ENCODE results near the gene SLC6A3.
"Not testable (repeated sequence)": the region's sequence is repeated elsewhere in the genome, so short reads cannot be mapped to it uniquely, and the experiment has no call there.

SLC6A3 gene

DNA sequence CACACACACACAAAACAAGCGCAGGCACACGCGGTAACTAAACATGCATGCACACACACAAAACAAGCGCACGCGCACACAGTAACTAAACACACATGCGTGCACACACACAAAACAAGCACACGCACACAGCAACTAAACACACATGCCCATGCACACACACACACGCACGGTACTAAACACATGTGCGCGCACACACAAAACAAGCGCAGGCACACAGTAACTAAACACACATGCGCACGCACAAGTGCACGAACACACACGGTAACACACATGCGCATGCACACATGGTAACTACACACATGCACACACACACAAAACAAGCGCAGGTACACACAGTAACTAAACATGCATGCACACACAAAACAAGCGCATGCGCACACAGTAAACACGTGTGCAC lies 19.9 kb upstream of the SLC6A3 start:
- in situ Hi-C loops (cut with MboI; ENCODE audit: low sequenced_read_pairs), result no loop called here

DNA sequence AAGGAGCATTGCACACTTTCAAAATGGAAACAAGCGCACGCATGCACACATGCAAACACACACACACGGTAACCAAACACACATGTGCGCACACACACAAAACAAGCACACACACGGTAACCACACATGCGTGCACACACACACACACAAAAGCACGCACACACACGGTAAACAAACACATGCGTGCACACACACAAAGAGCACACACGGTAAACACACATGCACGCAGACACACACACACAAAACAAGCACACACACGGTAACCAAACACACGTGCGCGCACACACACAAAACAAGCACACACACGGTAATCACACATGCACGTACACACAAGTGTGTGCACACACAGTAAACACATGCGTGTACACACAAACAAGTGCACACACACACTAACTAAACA lies 19.3 kb upstream of the SLC6A3 start:
- in situ Hi-C loops (cut with MboI; ENCODE audit: low sequenced_read_pairs), result no loop called here

DNA sequence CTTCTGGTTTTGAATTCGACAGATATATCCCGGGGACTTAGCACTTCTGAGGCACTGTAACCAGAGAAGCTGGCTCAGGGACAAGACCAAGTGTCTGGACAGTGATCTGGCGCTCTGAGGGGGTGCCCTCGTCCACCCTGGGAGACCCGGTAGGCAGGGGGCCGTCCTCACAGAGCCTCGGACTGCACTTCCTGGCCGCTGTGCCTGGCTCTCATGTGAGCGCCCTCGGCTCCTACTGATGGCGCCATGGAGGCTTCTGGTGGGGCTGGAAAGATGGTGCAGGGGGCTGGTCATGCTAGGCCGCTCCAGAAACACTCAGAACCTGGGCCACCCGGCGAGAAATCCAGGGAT lies 18.8 kb upstream of the SLC6A3 start:
- in situ Hi-C loops (cut with MboI; ENCODE audit: low sequenced_read_pairs), result no loop called here

DNA sequence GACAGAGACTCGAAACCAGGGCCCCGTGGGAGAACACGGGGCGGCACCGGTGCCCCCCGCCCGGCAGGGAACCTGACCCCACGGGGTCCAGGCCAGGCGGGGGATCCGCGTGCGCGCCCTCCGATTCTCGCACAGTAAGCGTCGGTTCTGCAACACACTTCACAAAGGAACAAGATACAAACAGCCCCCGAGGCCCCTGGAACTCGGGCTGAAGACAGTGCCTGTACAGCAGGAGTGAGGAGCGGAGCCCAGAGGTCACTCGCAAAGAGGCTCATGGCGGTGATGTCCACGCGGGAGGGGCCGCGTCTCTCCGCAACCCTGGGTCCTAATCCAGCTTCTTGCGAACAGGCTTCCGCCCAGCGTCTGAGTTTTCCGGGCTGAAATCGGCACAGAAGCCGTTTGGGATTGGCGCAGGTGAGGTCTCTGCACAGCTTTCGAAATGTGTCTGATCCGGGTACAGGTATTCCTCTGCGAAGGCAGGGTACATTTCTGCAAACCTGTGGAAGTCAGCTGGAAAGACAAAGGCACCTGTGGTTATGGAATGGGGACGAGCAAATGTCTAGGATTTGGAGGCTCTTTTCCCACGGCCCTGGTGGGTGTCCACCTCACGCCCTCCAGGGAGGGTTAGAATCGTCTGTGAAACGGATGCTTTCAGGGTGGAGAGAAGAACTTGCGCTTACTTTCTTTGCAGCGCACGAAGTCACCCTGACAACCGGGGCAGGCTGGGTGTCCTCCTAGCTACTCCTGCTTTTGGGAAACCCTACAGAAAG lies 18.3 kb upstream of the SLC6A3 start:
- in situ Hi-C loops (cut with MboI; ENCODE audit: low sequenced_read_pairs), result no loop called here

DNA sequence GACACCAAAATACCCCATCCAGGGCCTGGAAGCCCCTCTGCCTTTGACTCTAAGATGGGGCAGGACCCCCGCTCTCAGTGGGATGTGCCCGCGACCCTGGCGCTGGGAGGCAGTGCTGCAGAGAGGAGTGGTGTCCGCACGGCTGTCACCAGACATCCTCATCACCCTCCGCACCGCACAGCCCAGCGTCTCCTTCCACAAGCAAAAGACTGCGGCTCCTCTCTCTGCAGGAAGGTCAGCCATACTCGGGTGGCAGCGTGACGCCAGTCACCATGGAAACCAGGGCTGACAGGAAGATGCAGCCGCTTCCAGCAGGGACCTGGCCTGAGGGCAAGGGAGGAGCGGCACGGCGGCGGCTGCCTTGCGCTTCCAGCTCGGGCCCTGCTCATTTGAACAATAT lies 17.1 kb upstream of the SLC6A3 start:
- in situ Hi-C loops (cut with MboI; ENCODE audit: low sequenced_read_pairs), result no loop called here

DNA sequence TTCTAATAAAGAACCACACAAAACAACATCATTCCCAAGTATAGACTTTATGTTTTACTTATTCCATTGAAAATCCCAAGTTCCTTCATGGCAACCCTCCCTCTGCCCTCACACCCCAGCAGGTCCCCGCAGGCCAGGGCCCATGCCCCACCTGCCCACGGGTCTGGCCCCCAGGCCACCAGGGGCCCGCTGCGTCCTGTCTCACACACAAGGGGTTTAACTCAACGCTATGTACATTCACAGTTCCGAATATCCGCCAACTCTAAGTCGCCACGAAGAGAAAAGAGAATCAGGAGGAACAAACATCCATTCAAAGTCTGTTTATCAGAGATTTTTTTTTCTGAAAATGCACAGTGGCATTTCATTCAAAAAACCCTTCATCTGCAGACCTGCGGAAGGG lies 16.2 kb upstream of the SLC6A3 start:
- in situ Hi-C loops (cut with MboI; ENCODE audit: low sequenced_read_pairs), result no loop called here

DNA sequence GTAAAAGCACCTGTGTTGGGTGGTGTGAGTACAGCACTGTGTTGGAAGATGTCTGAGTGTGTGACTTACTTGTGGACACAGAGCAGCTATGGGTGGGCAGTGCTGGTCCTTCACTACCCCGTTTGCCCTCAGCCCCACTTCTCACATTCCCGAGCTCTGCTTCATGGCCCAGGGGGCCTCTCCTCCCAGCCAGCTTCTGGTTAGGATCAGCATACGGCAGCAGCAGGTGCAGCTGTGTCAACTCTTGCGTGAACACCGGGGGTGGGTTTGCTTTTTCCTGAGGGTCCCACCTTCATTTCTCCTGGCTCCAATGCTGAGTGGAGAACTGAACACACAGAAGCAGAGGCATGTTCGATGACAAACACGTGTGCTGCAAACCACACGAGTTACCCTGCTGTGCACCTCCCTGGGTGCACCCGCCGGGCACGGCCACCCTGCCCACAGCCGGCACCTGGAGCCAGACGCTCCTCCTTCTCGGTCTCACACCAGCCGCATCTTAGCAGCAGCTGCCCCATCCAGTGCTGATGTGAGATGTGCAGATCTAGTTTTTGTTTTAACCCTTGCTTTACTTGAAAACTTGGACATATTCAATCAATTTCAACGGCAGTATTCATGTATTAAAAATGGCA lies 14.9 kb upstream of the SLC6A3 start:
- in situ Hi-C loops (cut with MboI; ENCODE audit: low sequenced_read_pairs), result no loop called here

DNA sequence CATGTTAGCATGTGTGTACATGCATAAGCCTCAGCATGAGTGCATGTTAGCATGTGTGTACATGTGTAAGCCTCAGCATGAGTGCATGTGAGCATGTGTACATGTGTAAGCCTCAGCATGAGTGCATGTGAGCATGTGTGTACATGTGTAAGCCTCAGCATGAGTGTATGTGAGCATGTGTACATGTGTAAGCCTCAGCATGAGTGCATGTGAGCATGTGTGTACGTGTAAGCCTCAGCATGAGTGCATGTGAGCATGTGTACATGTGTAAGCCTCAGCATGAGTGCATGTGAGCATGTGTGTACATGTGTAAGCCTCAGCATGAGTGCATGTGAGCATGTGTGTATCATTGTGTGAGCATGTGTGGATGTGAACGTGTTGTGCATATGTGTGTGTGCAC lies 14.2 kb upstream of the SLC6A3 start:
- in situ Hi-C loops (cut with MboI; ENCODE audit: low sequenced_read_pairs), result not testable (repeated sequence)

DNA sequence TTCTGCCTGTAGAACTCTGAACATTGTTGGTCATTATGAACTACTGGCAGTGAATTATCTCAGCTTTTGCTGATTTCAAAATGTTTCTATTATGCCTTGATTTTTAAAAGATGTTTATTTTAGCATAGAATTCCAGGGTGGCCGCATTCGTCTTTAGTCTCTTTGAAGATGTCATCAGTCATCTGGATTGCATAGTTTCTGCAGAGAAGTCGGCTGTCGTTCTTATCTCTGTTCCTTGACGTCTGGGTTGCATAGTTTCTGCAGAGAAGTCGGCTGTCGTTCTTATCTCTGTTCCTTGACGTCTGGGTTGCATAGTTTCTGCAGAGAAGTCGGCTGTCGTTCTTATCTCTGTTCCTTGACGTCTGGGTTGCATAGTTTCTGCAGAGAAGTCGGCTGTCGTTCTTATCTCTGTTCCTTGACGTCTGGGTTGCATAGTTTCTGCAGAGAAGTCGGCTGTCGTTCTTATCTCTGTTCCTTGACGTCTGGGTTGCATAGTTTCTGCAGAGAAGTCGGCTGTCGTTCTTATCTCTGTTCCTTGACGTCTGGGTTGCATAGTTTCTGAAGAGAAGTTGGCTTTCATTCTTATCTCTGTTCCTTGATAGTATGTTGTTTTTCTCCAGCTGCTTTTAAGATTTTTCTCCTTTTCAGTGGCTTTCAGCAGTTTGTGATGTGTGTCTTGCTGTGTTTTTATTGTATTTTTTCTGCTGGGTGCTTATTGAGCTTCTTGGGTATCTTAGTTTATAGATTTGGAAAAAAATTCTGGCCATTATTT lies 11.1 kb upstream of the SLC6A3 start:
- in situ Hi-C loops (cut with MboI; ENCODE audit: low sequenced_read_pairs), result not testable (repeated sequence)

DNA sequence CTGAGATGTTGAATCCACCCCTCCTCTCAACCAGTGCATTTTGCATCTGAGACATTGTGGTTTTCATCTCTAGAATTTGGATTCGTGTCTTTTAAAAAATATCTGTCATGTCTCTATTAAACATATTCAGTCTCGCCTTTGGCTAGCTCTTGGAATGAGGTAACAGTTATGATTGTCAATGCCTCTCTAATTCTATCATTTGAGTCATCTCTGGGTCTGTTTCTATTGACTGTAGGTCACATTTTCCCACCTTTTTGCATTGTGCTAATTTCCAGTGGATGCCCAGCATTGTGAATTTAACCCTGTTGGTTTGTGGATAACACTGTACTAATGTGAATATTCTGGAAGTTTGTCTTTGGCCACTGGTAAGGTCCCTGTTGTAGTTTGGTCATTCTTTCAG lies 8.4 kb upstream of the SLC6A3 start:
- in situ Hi-C loops (cut with MboI; ENCODE audit: low sequenced_read_pairs), result no loop called here

DNA sequence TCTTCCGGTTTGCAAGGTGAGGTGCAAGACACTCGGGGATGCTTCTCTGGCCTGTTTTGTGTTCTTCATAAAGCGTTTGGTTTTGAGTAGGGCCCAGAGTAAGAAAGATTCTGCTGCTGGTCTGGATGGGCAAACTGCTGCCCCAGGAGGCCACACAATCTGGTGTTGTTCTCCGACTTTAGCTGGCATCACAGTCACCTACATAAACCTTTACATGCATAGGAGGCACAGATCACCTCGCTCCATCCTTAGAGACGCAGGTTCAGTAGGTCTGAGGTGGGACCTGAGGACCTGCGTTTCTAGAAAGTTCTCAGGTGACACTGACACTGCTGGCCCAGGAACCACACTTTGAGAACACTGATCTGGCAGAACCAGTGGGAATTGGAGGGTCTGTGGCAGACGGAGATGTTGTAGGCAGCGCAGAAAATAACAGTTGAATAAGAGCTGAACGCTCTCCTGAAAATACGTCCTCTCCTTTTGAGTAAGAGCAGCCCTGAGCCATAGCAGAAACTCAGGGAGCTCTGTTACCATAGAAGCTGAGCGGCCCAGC lies 3.9 kb upstream of the SLC6A3 start:
- in situ Hi-C loops (cut with MboI; ENCODE audit: low sequenced_read_pairs), result no loop called here

DNA sequence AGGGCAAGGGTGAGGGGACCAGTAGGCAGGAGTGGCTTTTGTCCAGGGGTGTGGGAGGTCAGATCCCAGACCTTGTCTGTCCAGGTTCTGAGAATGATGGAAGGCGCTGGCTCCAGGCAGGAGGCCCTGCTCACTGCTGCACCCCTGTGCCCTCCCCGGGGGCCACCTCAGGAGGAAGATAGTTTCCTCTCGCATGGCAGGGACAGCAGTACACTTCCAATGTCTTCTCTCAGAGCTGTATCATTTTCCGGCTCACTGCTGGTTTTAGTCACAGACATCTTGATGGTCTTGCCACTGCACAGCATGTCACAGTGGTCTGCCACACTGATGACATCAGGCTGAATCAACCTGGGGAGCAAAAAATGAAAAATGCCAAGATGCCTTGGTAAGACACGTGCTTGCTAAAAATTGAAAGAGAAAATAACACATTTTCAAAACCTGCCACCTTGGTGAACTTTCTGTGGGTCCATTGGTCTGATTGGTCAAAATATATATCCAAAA lies 3.3 kb upstream of the SLC6A3 start:
- in situ Hi-C loops (cut with MboI; ENCODE audit: low sequenced_read_pairs), result no loop called here

DNA sequence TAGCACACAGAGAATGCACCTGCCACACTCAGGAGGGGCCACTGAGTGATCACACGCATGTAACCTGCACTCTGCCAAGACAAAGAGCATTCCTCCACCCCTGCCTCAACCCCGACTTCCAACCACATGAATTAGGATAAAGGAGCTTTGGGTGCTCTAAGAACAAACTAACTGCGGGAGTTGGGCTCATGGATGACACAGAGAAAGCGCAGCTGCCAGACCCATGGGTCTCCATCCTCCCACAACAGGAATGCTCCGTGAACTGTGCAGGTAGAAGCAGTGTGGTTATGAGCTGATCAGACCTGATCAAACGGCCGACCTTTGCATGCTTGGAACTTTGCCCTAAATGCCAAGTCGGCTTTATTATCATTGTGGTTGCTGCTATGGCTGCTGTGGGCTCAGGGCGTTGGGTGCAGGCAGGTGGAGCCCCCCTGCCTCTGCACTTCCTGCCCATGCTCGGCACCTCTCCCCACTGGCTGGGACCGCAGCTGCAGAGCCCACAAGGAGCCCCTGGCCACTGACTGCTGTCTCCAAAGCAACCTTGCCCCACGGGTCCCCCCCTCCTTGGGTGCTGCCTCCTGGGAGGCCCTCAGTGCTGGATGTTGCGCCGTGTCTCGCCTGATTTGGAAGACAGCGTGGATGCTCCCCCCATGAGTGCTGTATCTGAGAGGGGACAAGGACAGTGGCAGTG lies 2.6 kb upstream of the SLC6A3 start:
- in situ Hi-C loops (cut with MboI; ENCODE audit: low sequenced_read_pairs), result no loop called here

DNA sequence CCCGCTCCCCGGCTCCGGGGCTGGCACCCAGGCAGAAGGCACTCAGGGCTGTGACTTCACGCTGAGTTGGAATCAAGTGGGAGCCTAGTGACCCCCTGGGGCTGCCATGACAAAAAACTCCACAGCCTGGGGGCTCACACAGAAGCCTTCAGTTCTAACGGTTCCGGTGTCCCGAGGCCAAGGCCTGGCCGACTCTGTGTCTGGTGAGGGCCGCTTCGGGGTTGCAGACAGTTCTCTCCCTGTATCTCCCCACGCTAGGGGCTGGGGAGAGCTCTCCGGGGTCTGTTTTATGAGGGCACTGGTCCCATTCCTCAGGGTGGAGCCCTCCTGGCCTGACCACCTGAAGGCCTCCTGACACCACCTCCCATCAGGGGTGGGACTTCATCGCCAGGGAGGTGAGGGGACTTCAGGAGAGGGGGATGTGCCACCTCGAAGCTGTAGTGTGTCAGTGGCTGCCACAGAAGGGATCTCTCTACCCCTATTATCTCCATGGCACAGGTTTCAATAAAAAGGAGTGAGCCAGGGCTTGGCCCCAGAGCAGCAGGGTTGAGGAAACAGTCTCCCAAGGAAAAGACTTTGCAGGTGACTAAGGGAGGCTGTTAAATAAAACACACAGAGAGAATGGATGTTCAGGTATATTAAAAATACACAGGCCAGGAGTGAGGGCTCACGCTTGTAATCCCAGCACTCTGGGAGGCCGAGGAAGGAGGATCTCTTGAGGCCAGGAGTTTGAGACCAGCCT lies 1.5 kb upstream of the SLC6A3 start:
- in situ Hi-C loops (cut with MboI; ENCODE audit: low sequenced_read_pairs), result no loop called here

DNA sequence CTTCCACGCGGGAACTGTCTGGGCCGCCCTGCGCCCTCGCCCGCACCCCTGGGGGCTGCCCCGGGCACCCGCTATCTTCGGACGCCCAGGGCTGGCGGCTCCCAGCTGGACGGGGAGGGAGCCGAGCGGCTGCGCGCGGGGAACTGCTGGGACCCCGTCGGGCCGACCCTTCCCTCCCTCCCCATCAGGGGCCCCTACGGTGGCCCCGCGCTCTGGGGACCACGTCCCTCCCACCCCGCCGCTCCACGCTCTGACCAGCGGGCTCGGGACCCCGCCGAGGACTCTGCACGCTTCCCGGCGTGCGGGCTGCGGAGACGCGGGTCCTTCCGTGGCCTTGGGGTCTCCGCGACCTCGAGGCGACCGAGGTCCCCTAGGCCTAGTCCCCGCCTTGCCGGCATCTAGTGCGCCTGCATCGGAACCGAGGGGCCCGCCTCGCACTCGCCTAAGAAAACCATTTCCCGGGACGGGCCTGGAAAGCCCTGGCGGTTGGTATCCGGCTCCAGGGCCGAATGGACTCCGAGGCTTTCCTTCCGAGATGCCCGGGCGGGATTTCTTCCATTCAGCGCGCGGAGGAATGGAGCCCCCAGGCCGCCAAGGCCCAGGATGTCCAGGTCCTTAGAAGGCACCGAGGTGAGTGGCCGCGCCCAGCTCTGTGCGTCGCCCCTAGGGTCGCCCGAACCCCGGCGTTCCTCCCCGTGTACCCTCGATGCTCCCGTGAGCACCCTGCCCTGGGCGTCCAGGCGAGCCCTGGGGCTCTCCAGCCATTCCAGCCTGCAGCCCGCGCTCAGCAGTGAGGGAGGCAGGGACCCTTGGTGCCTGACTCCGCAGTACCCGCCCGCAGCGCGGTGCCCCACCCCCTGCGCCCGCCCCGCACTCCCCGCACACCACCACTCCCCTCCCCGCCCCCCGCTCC lies 705 bp upstream of the SLC6A3 start:
- in situ Hi-C loops (cut with MboI; ENCODE audit: low sequenced_read_pairs), result no loop called here

DNA sequence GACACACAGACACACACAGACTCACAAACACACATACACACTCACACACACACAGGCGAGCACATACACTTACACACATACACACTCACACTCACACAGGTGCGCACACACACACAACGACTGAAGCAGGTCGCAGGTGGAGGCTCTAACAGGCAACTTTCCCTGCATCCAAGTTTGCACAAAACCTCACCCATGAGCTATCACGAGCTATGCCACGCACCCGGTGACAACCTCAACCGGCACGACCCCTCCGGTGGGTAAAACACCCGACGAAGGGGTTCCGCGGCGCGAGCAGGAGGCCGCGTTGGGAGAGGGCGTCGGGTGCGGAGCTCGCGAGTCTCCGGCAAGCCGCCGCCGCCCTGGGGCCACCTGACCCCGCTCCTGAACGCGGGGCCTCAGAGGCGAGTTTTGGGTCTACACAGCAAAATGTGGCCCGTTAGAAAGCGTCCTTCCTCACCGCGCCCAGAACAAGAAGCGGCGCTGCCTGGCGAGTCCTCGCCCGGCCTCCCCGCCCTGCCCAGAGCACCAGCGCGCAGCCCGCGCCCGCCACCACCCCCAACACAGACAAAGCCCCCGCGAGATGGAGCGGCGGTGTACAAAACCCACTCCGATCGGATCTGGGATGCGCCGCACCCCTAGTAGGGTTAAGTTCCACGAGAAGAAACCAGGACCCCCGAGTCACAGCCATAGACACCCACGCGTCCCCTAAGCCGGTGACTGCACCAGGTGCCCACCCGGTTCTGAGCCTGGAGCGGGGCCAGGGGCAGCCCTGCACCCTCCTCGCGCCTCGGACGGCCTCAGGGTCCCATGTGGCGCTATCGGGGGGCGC lies 665 bp downstream of the SLC6A3 start:
- in situ Hi-C loops (cut with MboI; ENCODE audit: low sequenced_read_pairs), result no loop called here

DNA sequence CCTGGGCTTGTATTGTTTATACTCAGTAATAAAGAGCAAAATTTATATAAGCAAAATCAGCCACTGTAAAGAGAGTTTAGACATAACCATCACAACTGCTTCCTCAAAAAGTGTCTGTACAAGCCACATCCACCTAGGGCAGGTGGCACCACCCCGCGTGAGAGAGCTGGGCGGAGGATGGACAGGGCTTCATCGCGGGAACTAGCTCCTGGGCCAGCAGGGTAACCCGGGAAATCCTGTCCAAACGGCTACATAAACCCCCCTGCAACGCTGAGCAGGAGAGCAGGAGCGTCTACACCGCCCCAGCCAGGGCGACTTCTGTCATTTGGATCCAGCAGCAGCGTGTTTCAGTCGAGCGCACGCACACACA lies 1.3 kb downstream of the SLC6A3 start:
- in situ Hi-C loops (cut with MboI; ENCODE audit: low sequenced_read_pairs), result no loop called here

DNA sequence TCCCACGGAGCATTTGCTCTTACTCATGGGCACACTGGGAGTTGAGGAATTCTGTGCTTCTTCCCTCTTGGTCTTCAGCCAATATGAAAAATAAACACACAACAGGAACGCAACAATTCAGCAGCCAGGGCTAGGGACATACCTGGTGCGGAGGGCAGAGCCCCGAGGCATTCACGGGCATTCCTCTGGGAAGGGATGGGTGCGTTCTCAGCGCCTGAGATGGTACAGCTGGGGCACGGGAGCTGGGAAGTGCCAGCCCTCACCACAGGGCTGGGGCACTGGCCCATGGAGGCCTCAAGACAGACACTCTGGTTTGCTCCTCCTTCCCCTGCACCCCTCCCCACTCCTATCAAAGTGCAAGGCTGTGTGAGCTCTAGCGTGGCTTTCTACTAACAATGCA lies 2.1 kb downstream of the SLC6A3 start:
- in situ Hi-C loops (cut with MboI; ENCODE audit: low sequenced_read_pairs), result no loop called here
